Omental fat pad (tissue), 4 donors: Measurements from ENCODE around the gene FGFBP3. TPM values are rescaled to one million over a fixed set of nuclear protein-coding genes. Genes with fewer than 3 reads are reported as not detected.

ENCODE experiments used
- ATAC-seq: fragments of 150-250 bp; one replicate; pipeline ENCODE4 v1.9.1; 2016; ENCODE audit warnings: mild to moderate bottlenecking, moderate library complexity; ENCODE audit not compliant: low FRiP score
- DNase-seq: peaks from one replicate; pipeline ENCODE4 v3.0.0-alpha.2; 2019; ENCODE audit warnings: low spot score
- CTCF ChIP-seq, 3 donors: fragments of 450-650 bp; IDR thresholded peaks; one replicate each; pipeline ENCODE4 v1.5.1; 2016 to 2017; ENCODE audit warnings: antibody characterized with exemption in 3 of 3, mild to moderate bottlenecking in 3 of 3, moderate library complexity in 2 of 3
- total RNA-seq, 4 donors: library from RNA; depleted of rRNA; stranded (reverse); fragments of >200 nt; gene quantifications; one replicate each; pipeline ENCODE4 v1.1.0, GENCODE V29; 2016

Gene FGFBP3
- total RNA-seq, 4 donors from 2014 or later: 0.28 to 3.0 (median 0.70) TPM

GRCh38 chr10:91923371-91924211 is 14.3 kb upstream of the FGFBP3 start, which contains the start of gene BTAF1:
Gene BTAF1, plus strand, starts transcription at chr10:91923770. Its CDS starts 307 bp downstream, at chr10:91924077.
- peak; percentile 97 for ATAC-seq
- no peak for TF ChIP-seq CTCF (IDR thresholded peaks at IDR 0.05)
- DNase-seq: peak; percentile 81

- no peak for ATAC-seq
- no peak for DNase-seq
- no peak for TF ChIP-seq CTCF (IDR thresholded peaks at IDR 0.05)
These were observed 10.4 kb upstream of the FGFBP3 start for GRCh38 chr10:91919651-91920050.

DNA sequence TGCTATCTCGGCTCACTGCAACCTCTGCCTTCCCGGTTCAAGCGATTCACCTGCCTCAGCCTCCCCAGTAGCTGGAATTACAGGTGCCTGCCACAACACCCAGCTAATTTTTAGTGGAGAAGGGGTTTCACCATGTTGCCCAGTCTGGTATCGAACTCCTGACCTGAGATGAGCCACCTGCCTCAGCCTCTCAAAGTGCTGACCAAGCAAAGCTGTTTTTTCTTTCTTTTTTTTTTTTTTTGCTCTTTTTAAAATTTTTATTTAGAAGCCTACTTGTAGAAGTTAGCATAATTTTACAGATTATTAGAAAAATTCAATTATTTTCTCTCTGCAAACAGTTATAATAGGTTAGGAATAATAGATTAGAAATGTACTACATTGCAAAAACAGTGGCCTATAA is 1.2 kb upstream of the FGFBP3 start:
- TF ChIP-seq CTCF (IDR thresholded peaks at IDR 0.05): no peak
- no peak for ATAC-seq

GRCh38 chr10:91908337-91909116 is 759 bp downstream of the FGFBP3 start:
- no peak for TF ChIP-seq CTCF (IDR thresholded peaks at IDR 0.05)

More for the DNA sequence above, 1.2 kb upstream of the FGFBP3 start:
- DNase-seq: no peak

DNA sequence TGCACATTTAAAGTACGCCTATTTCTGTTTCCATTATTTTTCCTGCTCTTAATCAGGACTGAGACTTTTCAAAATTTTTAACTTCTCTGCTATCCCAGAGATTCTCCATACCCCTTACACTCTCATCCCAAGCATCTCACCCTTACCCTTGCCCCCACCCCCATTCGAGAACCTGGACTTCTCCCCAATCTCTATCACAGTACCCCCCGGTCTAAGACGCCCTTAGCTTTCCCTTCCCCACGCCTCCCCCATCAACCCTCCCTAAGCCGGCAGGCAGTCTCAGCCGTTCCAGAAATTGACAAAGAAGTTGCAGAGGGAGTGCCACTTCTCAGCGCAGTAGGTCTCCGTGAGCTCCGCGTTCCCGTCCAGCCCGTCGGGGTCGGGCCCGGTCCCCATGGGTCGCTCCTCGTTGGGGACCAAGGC is 1.4 kb downstream of the FGFBP3 start:
- no peak for DNase-seq
- no peak for TF ChIP-seq CTCF (IDR thresholded peaks at IDR 0.05)
- ATAC-seq: no peak

More at GRCh38 chr10:91908337-91909116, 759 bp downstream of the FGFBP3 start:
- ATAC-seq (peak; percentile 62), DNase-seq (no peak)

GRCh38 chr10:91907033-91907594 is 2.2 kb downstream of the FGFBP3 start:
- DNase-seq (no peak), ATAC-seq (no peak)
- TF ChIP-seq CTCF (IDR thresholded peaks at IDR 0.05): no peak
